Liver (tissue), 3 donors: ENCODE data around the gene KCNJ12.
"Not testable (repeated sequence)": the region's sequence is repeated elsewhere in the genome, so short reads cannot be mapped to it uniquely, and the experiment has no call there.

ENCODE experiments used
- FOXA1 ChIP-seq: IDR thresholded peaks from 2 replicates; pipeline ENCODE4 v1.6.1; 2016; ENCODE audit warnings: antibody characterized with exemption
- GABPA ChIP-seq, 2 donors: IDR thresholded peaks in 1 of 2; conservative IDR thresholded peaks in 1 of 2; 2 replicates each; pipeline ENCODE4 v1.6.1; 2016; ENCODE audit warnings: antibody characterized with exemption in 2 of 2, mild to moderate bottlenecking in 1 of 2, moderate library complexity in 1 of 2
- JUND ChIP-seq, 2 donors: IDR thresholded peaks; 2 replicates each; pipeline ENCODE4 v1.6.1; 2016; ENCODE audit warnings: antibody characterized with exemption in 2 of 2
- RAD21 ChIP-seq, 2 donors: IDR thresholded peaks; 2 replicates each; pipeline ENCODE4 v1.6.1; 2016; ENCODE audit warnings: antibody characterized with exemption in 2 of 2, mild to moderate bottlenecking in 2 of 2
- SP1 ChIP-seq: IDR thresholded peaks from 2 replicates; pipeline ENCODE4 v1.6.1; 2018; ENCODE audit warnings: antibody characterized with exemption, mild to moderate bottlenecking
- TAF1 ChIP-seq: conservative IDR thresholded peaks from 2 replicates; pipeline ENCODE4 v1.6.1; 2016; ENCODE audit warnings: antibody characterized with exemption, mild to moderate bottlenecking
- YY1 ChIP-seq: IDR thresholded peaks from 2 replicates; pipeline ENCODE4 v1.6.1; 2016; ENCODE audit warnings: antibody characterized with exemption, mild to moderate bottlenecking
- TF ChIP-seq, protein P1 (sequence below): fragments of 150-350 bp; IDR thresholded peaks from 2 replicates; pipeline ENCODE4 v1.5.1; 2017; ENCODE audit warnings: improper control_type of control experiment, low read depth, low read length; ENCODE audit not compliant: missing input control
- TF ChIP-seq, protein P2 (sequence below): IDR thresholded peaks from 2 replicates; pipeline ENCODE4 v1.6.1; 2016; ENCODE audit warnings: antibody characterized with exemption
- TF ChIP-seq, protein P3 (sequence below): IDR thresholded peaks from 2 replicates; pipeline ENCODE4 v1.6.1; 2016; ENCODE audit warnings: antibody characterized with exemption, mild to moderate bottlenecking
- donor health status: healthy.
- donor health status: healthy.

DNA sequence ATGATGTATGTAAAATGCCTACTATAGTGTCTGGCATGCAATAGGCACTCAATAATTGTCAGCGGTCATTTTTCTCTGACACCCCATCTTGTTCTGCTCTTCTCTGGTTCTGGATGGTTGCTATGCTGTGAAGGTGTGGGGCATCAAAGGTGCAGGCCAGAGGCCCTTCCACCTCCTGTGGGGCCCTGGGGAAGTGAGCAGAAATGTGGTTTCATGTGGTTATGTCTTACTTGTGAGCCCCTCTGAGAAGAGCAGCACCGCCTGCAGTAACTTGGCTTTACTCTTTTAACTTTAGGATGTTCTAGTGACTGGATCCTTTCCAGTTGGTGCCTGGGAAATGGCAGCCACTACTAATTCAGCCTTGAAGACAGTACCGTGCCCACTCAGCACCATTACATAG lies 32.1 kb downstream of the KCNJ12 start:
- TF ChIP-seq, protein P1, sequence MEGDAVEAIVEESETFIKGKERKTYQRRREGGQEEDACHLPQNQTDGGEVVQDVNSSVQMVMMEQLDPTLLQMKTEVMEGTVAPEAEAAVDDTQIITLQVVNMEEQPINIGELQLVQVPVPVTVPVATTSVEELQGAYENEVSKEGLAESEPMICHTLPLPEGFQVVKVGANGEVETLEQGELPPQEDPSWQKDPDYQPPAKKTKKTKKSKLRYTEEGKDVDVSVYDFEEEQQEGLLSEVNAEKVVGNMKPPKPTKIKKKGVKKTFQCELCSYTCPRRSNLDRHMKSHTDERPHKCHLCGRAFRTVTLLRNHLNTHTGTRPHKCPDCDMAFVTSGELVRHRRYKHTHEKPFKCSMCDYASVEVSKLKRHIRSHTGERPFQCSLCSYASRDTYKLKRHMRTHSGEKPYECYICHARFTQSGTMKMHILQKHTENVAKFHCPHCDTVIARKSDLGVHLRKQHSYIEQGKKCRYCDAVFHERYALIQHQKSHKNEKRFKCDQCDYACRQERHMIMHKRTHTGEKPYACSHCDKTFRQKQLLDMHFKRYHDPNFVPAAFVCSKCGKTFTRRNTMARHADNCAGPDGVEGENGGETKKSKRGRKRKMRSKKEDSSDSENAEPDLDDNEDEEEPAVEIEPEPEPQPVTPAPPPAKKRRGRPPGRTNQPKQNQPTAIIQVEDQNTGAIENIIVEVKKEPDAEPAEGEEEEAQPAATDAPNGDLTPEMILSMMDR = not testable (repeated sequence)
- not testable (repeated sequence) for TF ChIP-seq JUND (IDR thresholded peaks at IDR 0.05); TAF1; GABPA (IDR thresholded peaks at IDR 0.05 in 1 of 2, conservative IDR thresholded peaks at IDR 0.05 in 1 of 2); RAD21 (IDR thresholded peaks at IDR 0.05); YY1; FOXA1; SP1
- TF ChIP-seq, protein P2, sequence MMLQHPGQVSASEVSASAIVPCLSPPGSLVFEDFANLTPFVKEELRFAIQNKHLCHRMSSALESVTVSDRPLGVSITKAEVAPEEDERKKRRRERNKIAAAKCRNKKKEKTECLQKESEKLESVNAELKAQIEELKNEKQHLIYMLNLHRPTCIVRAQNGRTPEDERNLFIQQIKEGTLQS = not testable (repeated sequence)
- TF ChIP-seq, protein P3, sequence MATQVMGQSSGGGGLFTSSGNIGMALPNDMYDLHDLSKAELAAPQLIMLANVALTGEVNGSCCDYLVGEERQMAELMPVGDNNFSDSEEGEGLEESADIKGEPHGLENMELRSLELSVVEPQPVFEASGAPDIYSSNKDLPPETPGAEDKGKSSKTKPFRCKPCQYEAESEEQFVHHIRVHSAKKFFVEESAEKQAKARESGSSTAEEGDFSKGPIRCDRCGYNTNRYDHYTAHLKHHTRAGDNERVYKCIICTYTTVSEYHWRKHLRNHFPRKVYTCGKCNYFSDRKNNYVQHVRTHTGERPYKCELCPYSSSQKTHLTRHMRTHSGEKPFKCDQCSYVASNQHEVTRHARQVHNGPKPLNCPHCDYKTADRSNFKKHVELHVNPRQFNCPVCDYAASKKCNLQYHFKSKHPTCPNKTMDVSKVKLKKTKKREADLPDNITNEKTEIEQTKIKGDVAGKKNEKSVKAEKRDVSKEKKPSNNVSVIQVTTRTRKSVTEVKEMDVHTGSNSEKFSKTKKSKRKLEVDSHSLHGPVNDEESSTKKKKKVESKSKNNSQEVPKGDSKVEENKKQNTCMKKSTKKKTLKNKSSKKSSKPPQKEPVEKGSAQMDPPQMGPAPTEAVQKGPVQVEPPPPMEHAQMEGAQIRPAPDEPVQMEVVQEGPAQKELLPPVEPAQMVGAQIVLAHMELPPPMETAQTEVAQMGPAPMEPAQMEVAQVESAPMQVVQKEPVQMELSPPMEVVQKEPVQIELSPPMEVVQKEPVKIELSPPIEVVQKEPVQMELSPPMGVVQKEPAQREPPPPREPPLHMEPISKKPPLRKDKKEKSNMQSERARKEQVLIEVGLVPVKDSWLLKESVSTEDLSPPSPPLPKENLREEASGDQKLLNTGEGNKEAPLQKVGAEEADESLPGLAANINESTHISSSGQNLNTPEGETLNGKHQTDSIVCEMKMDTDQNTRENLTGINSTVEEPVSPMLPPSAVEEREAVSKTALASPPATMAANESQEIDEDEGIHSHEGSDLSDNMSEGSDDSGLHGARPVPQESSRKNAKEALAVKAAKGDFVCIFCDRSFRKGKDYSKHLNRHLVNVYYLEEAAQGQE = not testable (repeated sequence)
